DMS79 treated with DMSO at 0.1 percent for 48 hours (cell line): ENCODE measurements around the gene CHRM5.
A peak's percentile ranks its signal among the peaks of the same experiment; 100 is the strongest.
"Not testable (repeated sequence)": the region's sequence is repeated elsewhere in the genome, so short reads cannot be mapped to it uniquely, and the experiment has no call there.

Experiments
- DNase-seq: peaks from one replicate; lab custom pipeline; 2025; lab: John Stamatoyannopoulos, UW

Gene CHRM5

DNA sequence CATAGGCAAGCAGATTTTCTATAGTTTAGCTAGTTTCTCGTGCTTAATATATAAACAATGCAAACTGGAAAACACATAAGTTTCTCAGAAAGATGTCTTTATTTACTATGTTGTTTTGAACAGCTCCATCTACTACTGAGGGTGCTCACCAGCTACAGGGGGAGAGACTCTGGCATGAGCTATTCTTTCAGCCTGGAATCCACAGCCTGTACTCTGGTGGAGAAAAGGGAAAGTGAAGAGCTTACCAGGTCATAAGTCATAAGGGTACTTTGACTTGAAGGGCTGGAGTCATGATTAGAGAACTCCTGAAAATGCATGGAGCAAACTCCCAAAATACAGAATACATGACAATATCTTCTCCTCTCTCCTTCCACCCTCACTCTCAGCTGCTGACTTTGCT is 75.1 kb downstream of the CHRM5 start:
- DNase-seq: no peak

DNA sequence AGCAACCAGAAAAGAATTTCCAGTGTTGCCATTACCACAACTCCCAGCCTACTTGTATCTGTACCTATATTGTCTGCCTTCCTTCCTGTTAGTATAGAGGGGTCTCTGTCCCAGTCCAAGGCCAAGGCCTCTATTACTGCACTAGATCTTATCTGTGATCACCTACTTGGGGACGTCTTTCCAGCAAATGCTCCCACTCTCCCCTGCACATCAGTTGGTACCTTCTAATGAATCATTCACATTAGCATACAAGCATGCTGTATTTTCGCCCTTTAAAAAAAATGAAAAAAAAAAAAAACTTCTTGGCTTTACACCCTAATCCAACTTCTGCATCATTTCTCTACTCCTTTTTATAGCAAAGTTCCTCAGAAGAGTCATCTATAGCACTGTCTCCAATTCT is 75.5 kb downstream of the CHRM5 start:
- no peak for DNase-seq

DNA sequence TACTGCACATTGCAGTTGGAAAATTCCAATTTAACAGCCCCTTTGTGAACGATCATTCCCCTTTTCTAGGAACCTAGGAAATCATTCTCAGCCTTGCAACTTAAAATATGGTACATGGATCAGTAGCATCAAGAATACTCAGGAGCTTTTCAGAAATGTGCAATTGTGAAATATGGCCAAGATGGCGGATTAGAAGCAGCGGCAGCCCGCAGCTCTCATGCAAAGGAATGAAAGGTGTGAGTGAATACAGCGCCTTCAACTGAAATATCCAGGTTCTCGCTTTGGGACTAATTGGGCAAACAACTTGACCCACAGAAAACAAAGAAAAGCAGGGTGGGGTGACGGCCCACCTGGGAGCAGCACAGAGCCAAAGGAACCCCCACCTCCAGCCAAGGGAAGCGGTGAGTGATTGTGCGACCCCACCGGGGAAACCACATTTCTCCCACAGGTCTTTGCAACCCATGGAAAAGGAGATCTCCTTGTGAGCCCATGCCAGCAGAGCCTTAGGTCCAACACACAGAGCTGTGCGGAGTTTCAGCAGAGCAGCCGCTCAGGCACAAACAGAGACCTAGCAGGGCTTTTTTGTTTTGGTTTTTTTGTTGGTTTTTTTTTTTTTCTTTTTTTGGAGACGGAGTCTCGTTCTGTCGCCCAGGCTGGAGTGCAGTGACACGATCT is 78.3 kb downstream of the CHRM5 start:
- DNase-seq: no peak

DNA sequence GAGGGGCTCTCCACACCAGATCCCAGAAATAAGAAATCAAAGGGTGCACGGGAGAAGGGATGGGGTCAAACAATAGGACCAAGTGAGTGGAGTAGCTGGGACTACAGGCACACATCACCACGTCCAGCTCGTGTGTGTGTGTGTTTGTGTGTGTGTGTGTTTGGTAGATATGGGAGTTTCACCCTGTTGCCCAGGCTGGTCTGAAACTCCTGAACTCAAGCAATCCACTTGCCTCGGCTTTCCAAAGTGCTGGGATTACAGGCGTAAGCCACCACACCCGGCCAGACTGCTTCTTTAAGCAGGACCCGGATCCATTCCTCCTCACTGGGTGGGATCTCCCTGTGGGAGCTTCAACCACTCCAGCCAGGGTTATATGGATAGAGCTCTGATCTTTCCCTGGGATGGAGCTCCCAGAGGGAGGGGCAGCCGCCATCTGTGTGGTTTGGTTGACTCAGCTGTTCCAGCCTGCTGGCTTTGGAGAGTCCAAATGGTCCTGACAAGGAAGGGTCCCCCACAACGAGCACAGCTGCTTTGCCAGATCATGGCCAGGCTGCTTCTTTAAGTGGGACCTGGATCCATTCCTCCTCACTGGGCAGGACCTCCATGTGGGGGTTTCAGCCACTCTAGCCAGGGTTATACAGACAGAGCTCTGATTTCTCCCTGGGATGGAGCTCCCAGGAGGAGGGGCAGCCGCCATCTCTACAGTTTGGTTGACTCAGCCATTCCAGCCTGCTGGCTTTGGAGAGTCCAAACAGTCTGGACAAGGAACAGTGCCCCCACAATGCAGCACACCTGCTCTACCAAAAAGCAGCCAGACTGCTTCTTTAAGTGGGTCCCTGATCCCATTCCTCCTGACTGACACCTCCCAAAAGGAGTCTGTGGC is 79.8 kb downstream of the CHRM5 start:
- no peak for DNase-seq

DNA sequence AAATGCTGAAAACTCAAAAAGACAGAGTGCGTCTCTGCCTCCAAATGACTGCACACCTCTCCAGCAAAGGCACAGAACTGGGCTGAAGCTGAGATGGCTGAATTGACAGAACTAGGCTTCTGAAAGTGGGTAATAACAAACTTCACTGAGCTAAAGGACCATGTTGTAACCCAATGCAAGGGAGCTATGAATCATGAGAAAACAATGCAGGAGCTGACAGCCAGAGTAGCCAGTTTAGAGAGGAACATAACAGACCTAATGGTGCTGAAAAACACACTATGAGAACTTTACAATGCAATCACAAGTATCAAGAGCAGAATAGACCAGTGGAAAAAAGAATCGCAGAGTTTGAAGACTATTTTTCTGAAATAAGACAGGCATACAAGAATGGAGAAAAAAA is 80.8 kb downstream of the CHRM5 start:
- DNase-seq: no peak

DNA sequence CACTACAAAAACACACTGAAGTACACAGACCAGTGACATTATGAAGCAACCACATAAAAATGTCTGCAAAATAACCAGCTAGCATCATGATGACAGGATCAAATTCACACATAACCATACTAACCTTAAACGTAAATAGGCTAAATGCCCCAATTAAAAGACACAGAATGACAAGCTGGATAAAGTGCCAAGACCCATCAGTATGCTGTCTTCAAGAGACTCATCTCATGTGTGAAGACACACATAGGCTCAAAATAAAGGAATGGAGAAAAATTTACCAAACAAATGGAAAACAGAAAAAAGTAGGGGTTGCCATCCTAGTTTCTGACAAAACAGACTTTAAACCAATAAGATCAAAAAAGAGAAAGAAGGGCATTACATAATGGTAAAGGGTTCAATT is 82.1 kb downstream of the CHRM5 start:
- not testable (repeated sequence) for DNase-seq

DNA sequence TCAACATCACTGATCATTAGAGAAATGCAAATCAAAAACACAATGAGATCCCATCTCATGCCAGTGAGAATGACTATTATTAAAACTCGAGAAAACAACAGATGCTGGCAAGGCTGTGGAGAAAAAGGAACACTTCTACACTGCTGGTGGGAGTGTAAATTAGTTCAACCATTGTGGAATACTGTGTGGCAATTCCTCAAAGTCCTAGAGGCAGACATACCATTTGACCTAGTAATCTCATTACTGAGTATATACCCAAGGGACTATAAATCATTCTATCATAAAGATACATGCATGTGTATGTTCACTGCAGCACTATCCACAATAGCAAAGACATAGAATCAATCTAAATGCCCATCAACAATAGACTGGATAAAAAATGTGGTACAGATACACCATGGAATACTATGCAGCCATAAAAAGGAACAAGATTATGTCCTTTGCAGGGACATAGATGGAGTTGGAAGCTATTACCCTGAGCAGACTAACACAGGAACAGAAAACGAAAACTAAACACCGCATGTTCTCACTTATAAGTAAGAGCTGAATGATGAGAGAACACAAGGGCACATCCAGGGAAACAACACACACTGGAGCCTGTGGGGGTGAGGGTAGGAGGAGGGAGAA is 85.9 kb downstream of the CHRM5 start:
- DNase-seq: no peak

DNA sequence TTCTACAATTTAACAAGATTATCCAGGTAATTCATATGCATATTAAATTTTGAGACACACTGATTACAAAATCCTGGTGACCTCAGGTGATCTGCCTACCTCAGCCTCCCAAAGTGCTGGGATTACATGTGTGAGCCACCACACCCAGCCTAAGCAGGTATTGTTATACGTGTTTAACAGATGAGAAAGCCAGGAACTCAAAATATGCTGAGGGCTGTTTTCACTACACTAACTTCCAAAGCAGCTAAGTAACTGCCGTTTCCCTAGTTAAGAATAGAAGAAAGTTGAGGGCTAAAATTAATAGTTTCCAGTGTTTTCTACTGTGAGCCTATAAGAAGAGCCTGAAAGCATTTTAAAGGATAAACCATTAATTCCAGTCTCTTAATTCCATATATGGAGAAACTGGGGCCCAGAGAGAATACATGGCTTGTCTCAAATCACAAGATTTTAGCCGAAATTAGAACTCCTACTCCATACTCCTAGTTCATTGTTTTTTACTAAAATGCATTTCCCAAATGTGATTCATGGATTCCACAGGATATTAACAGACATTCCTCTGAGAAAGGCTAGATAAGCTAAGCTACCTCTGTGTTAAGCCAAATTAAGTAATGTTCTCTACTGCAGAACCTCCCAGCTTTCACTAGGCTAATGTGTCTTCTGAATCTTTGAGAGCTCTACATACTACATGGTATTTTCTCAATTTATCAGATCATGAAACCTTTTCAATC is 87.7 kb downstream of the CHRM5 start:
- DNase-seq: no peak

DNA sequence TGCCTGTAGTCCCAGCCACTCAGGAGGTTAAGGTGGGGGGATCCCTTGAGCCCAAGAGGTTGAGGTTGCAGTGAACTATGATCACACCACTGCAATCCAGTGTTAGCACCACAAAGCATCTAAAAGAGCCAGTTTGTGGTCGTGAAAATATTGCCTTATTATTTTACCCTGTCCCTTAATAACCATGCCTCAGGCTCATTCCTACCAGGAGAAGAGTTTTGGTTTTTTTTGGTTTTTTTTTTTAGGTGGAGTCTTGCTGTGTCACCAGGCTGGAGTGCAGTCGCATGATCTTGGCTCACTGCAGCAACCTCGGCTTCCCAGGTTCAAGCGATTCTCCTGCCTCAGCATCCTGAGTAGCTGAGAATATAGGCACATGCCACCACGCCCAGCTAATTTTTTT is 88.6 kb downstream of the CHRM5 start:
- DNase-seq: no peak

DNA sequence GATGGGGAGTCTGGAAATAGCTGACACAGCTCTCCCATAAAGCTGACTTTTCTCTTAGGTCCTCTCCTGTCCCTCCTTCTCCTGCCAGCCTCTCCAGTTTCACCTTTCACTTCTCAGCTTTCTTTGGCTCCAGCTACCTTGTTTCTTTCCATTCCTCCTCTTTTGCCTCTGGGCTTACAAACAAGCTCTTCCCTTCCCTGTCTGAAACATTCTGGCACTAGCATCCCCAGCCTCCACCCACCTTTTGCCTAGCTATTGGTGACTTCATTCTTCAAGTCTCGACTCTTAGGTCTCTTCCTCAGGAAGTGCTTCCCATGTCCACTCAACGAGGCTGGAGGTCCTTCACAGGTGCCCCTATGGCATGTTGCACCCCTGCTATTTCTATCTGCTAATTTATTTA is 91.2 kb downstream of the CHRM5 start:
- DNase-seq: no peak

DNA sequence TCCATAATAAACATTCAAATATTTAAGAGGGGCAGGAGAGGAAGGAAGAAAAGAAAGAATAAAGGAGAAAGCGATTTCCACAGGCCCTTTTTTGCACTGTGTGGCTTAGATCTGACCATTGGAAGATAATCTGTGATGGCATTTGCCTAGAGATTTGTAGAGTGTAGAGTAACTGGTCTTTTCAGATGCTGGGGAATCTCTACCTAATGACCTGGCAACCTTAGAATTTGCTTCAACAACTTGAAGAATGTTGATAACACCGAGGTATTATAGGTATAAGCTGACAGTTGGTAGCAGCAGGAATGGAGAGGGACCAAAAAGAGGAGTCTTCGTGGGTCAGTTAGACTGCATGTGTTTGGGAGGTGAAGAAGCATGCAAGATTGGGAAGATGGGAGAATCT is 91.6 kb downstream of the CHRM5 start:
- DNase-seq: no peak

DNA sequence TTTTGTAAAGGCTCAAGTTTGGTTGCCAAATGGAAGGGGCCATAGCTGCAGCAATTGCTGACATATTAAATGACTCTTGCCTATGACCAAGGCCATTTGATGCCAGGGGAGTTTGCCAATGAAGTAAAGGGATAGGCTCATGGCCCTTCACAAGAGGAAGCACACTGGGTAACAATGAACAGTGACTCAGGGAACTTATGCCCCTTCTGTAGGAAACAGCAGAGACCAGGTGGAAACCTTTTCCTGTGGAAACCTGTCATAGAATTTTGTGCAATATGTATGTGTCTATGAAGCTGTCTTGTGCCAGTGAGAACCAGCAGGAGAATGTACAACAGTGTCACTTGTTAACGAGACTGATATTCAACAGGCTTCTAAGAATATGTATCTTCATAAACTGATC is 96.1 kb downstream of the CHRM5 start:
- no peak for DNase-seq

DNA sequence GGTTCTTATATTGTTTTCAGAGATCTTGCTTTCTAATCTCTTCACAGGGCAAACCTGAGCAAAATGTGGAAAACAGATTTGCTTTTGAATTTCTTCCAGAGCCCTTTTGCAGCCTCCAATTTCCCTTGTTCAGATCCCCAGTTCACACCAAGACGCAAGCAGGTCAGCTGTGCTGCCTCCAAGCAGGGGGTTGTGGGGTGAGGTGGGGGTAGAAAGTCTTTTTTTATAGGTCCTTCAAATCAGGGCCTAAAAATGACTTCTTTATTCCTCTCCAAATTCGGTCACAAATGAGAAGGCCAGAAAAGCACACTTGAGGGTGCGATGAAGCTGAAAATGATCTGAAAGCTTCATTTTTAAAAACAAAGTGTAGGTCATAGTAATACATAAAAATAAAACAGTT is 97.0 kb downstream of the CHRM5 start:
- DNase-seq: peak; percentile 64

DNA sequence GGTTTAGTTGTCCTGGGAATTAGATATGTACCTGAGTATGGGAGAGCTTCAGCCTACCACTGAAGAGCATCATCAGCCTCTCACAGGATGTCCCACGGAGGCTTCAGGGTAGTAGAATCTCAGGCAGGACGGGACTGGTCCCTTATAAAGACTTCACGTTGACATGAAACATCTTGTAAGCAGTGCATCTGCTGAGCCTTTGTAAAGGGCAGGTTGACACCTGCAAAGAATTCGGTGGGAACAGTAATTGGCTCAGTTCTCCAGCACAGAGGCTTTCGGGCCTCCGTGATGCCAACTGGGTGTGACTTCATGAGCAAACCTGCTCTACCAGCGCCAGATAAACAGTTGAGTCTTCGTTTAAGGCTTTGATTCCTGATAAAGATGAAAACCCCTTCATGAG is 97.6 kb downstream of the CHRM5 start:
- DNase-seq: peak; percentile 44

DNA sequence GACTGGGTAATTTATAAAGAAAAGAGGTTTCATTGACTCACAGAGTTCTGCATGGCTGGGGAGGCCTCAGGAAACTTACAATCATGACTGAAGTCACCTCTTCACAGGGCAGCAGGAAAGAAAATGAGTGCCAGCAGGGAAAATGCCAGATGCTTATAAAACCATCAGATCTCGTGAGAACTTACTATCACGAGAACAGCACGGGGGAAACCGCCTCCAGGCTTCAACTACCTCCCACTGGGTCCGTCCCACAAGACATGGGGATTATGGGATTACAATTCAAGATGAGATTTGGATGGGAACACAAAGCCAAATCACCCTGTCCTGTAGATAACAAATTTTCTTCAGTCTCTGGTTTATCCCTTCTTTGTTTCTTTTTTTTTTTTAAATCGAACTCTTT is 101.7 kb downstream of the CHRM5 start:
- DNase-seq: no peak

DNA sequence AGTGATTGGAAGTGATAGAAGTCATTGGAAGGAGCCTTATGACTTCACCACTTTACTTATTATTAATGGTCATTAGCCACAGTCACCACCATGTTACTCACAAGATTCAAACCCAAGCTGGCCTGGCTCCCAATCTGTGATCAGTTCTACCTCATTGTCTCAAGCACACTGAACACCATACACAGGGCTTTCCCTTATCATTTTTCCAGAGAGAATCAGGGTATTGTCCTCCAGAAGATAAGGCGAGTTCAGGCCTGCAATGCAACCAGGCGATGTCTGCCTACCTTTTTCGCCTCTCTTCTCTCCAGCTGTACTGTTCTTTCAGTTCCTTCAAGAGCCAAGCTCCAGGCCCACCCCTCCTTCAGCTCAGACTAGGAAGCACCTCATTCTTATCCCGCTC is 108.5 kb downstream of the CHRM5 start:
- DNase-seq: no peak

DNA sequence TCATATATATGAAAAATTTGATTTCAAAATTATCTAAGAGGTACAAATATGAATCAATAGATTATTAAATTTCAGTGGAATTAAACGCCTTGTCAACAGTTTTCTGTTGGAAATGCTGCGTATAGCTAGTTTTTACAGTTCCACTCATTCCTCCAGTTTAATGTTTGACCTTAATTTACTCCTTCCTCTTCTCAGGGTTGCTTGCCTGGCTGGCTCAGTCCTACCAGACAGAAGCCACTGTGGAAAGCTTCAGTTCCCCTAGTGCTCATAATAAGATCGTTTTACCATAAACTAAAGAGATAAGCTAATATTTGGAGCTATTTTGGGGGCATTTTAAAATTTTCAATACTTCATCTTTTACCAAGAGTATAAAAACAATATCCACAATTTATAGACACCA is 110.6 kb downstream of the CHRM5 start:
- no peak for DNase-seq

DNA sequence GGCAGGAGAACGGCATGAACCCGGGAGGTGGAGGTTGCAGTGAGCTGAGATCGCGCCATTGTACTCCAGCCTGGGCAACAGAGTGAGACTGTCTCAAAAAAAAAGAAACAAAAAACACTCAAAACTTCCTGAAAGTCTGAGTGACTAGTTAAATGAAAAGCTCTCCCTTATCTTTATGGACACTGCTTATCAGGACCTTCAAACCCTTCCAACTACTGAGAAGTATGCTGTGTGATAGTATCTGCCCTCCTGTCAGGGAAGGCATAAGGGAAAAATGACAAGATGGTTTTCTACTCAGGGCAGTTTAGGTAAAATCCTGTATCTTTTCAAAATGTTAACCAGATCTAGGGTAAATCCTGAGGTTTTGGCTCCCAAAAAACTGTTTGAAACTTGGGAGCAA is 111.6 kb downstream of the CHRM5 start:
- no peak for DNase-seq

DNA sequence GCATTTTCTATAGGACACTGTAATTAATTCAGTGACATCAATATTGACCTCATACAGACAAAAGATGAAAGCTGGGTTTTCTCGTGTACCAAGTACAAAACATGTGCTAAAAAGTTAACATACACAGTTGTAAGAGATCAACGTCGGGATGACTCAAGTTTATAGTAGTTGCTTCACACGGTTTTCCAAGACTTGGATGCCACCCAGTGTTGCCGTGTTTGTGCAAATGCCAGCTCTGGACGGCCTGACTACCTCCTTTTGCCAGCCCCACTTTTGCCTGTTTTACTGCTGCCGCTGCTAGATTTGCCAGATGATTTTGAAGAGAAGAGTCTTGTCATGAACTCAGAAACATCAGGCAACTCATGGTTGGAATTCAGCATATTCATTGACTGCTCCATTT is 115.8 kb downstream of the CHRM5 start:
- DNase-seq: no peak

DNA sequence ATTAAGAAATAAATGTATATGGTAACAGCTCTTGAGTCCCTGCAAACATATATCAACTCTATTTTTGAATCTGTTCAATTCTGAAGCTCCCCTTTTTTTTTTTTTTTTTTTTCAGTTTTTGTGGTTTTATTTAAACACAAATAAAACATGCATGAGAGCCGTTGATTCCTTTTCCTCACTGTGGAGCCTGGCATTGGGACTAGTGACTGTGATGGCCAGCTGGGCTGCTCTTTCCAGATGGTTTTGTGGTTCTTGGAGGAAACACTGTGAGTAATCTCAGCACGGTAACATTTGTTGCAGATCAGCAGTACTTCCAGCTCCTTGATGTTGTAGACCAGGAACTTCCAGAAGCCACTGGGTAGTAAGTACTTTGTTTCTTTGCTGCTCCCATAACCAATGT is 117.4 kb downstream of the CHRM5 start:
- DNase-seq: no peak

DNA sequence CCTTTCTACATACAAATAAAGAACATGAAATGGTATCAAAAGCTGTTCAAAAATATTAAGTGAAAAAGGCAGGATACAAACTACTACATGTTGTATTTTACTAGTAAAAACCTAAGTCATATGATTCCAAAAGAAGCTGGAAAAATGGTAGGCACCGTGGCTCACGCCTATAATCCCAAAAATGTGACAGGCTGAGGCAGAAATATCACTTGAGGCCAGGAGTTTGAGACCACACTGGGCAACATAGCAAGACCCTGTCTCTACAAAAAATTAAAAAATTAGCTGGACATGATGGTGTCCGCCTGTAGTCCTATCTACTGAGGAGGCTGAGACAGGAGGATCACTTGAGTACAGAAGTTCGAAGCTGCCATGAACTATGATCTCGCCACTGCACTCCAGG is 131.6 kb downstream of the CHRM5 start:
- no peak for DNase-seq

DNA sequence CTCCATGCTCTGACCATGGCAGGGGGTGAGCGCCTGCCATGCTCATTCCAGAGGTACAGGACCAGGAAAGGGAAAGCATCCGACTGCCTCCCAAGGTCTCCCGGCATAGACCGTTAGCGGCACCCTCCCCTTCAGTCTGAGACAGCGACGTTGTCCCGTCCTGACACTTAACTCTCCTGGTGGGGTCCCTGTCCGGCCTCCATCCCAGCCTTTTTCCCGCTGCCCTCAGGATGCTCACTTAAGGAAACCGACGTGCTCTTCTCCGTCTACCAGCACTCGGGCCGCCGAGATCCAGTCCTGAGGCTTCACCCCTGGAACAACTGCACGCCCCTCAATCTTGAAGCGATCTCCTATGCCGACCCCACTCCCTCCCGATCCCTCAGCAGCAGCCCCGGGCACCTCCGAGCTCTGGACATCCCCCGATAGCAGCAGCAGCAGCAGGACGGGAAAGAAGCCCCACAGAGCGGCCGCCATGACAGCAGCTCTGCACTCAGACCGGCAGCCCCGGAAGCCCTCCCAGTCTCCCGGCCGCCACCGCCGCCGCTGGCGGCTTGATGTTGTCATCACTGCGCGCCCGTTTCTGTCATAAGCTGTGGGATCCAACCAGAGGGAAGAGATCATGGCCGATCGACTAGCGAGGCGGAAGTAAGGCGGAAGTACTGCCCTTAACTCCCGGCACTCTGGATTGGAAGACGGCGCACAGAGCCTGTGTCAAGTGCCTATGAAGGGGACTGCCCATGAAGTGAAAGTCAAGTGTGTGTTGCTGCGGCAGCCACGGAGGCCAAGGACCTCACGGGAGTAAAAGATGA is 133.3 kb downstream of the CHRM5 start, which contains the start of the genes EMC7 and PGBD4:
Gene EMC7, minus strand, starts transcription at position 497 of the 809 bp plus-strand sequence. Its CDS starts 23 bp downstream, at position 474.
Gene PGBD4, plus strand, starts transcription at position 718 of the 809 bp plus-strand sequence. CDS start 449 bp downstream, outside the sequence.
- peak; percentile 89 for DNase-seq
